Gastrocnemius medialis (tissue), 4 donors: ENCODE results near the gene NLK.

ENCODE experiments used
- CTCF ChIP-seq, 5 experiments: fragments of 450-650 bp in 3 of 5; fragments of 200-600 bp in 2 of 5; sonication (generic) in 2 of 5; IDR thresholded peaks in 4 of 5; conservative IDR thresholded peaks in 1 of 5; 1 replicate in 4 of 5; 2 replicates in 1 of 5; pipeline ENCODE4 v1.5.1; 2016 to 2019; ENCODE audit warnings: antibody characterized with exemption in 5 of 5, mild to moderate bottlenecking in 3 of 5, moderate library complexity in 3 of 5
- POLR2A ChIP-seq, 2 donors: fragments of 450-650 bp; IDR thresholded peaks; one replicate each; pipeline ENCODE4 v1.6.1; 2017; ENCODE audit warnings: antibody characterized with exemption in 2 of 2, mild to moderate bottlenecking in 2 of 2, moderate library complexity in 2 of 2

- TF ChIP-seq CTCF (IDR thresholded peaks at IDR 0.05 in 4 of 5, conservative IDR thresholded peaks at IDR 0.05 in 1 of 5) (no peak), POLR2A (IDR thresholded peaks at IDR 0.05) (no peak)
Observed at GRCh38 chr17:28227316-28228108, 185.0 kb downstream of the NLK start.
